Stomach (tissue), 9 donors: ENCODE data around the gene ATP5ME. TPM values are rescaled to one million over a fixed set of nuclear protein-coding genes. Genes with fewer than 3 reads are reported as not detected.

Experiments used
- DNase-seq, 2 donors: peaks; one replicate each; pipeline versions ENCODE4 v3.0.0 to v3.0.0-alpha.2; 2013 to 2019
- H3K27ac ChIP-seq, 5 donors: fragments of 200-600 bp in 4 of 5; sonication (generic) in 4 of 5; one replicate each; pipeline ENCODE4 v1.5.1; 2013 to 2019; ENCODE audit warnings: mild to moderate bottlenecking in 1 of 5, moderate library complexity in 1 of 5
- H3K27me3 ChIP-seq, 3 donors: fragments of 200-600 bp; sonication (generic); one replicate each; pipeline ENCODE4 v1.5.1; 2017 to 2019; ENCODE audit warnings: mixed run types in 1 of 3
- H3K36me3 ChIP-seq, 4 donors: fragments of 200-600 bp; sonication (generic); 1 replicate in 3 of 4; 2 replicates in 1 of 4; pipeline ENCODE4 v1.5.1; 2016 to 2019
- H3K4me1 ChIP-seq, 4 donors: fragments of 200-600 bp; sonication (generic); one replicate each; pipeline ENCODE4 v1.5.1; 2016 to 2019
- H3K4me3 ChIP-seq, 4 donors: fragments of 200-600 bp; sonication (generic) in 3 of 4; one replicate each; pipeline ENCODE4 v1.5.1; 2016 to 2019; ENCODE audit warnings: mild to moderate bottlenecking in 1 of 4
- H3K9me3 ChIP-seq, 4 donors: fragments of 200-600 bp; sonication (generic); one replicate each; pipeline ENCODE4 v1.5.1; 2016 to 2019
- EP300 ChIP-seq: sonication (generic); formaldehyde crosslinking; IDR thresholded peaks from one replicate; pipeline ENCODE4 v1.6.1; 2017; ENCODE audit warnings: antibody characterized with exemption
- POLR2A ChIP-seq, 4 donors: fragments of 450-650 bp; IDR thresholded peaks; one replicate each; pipeline ENCODE4 v1.6.1; 2016; ENCODE audit warnings: antibody characterized with exemption in 4 of 4, control low read depth in 2 of 4, mild to moderate bottlenecking in 1 of 4, moderate library complexity in 1 of 4
- POLR2AphosphoS5 ChIP-seq, 3 donors: sonication (generic); formaldehyde crosslinking; IDR thresholded peaks; one replicate each; pipeline ENCODE4 v1.6.1; 2016; ENCODE audit warnings: antibody characterized with exemption in 3 of 3
- whole genome bisulfite sequencing, 5 donors: extraction: QIAGEN DNeasy Blood & Tissue Kit in 3 of 5; methylation state at CpG; one replicate each; pipeline versions ENCODE4 v1.1.5 to v1.1.7; 2013 to 2018; 5-methylcytosine and 5-hydroxymethylcytosine counted together
- intact Hi-C: fragments of 100-400 bp; cut with DNase I; formaldehyde crosslinking; loops from one replicate; pipeline ENCODE4 v1.15.1; 2023; ENCODE audit warnings: low total_unique reads
- polyA plus RNA-seq, 3 donors: library from polyadenylated mRNA; stranded (reverse); fragments of 200-250 nt; gene quantifications; one replicate each; pipeline ENCODE4 v1.2.3, GENCODE V29; 2013
- total RNA-seq, 5 donors: library from RNA; depleted of rRNA; stranded (reverse); fragments of >200 nt; gene quantifications; one replicate each; pipeline versions ENCODE4 v1.1.0 to v1.2.3, GENCODE V29; 2014 to 2016
- TF ChIP-seq, protein P1 (sequence below), 7 experiments: fragments of 450-650 bp in 4 of 7; fragments of 200-600 bp in 3 of 7; sonication (generic) in 3 of 7; IDR thresholded peaks; one replicate each; pipeline ENCODE4 v1.5.1; 2016 to 2019; ENCODE audit warnings: antibody characterized with exemption in 7 of 7, control low read depth in 2 of 7, mild to moderate bottlenecking in 1 of 7
- donor health status: healthy with polysubstance abuse.
- donor health status: Bipolar disorder and iron deficiency.
- donor health status: healthy.

ATP5ME gene
- total and polyA plus RNA-seq, 8 donors: 8.0 to 876 (median 471) TPM

DNA sequence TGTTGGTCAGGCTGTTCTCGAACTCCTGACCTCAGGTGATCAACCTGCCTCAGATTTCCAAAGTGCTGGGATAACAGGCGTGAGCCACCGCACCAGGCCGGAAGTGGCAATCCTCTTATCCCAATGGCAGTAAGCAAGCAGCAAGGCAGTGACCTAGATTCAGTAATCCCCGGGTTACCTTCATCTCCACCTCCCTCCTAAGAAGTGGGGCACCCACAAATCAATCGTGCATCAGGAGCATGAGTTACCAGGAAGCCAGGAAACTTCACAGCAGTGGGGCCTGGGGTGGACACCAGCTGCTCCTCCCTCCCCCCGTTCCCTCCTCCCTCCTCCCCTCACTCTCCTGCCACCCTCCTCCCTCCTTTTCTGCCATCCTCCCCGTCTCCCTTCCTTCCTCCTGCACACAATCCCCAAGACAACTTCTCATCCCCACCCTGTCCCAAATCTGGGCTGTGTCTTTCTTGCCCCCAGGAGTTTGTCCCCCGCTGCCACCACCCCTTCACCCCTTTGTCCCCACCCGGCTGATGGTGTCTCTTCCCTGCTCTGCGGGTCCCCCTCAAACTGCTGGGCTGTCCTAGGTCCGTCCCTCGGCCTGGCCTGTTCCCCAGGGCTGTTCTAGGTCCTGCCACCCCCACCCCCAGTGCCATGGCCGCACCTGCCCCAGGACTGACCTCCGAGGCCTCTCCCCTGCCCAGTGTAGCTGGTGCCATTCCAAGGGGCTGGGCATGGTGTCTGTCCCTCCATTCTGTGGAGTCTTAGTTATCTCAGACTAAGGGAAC is 46.5 kb downstream of the ATP5ME start:
- no peaks in the 10 kb centered on the region for H3K4me1 ChIP-seq
- peaks cover 0 to 72% (median 24%) of the 10 kb centered on the region in 3 donors for H3K27me3 ChIP-seq
- TF ChIP-seq EP300 (no peak), POLR2AphosphoS5 (IDR thresholded peaks at IDR 0.05) (no peak)
- H3K9me3 ChIP-seq: peaks cover 0 to 7% (median 0%) of the 10 kb centered on the region in 4 donors
- 64 to 80% (median 71%) methylated on average over 14 of the region's 15 CpGs for WGBS, 5 donors
- H3K4me3 ChIP-seq: no peak overlapping the region
- intact Hi-C loops: no loop called here
- H3K36me3 ChIP-seq: no peaks in the 10 kb centered on the region
- H3K27ac ChIP-seq: no peak overlapping the region
- no peak for DNase-seq

DNA sequence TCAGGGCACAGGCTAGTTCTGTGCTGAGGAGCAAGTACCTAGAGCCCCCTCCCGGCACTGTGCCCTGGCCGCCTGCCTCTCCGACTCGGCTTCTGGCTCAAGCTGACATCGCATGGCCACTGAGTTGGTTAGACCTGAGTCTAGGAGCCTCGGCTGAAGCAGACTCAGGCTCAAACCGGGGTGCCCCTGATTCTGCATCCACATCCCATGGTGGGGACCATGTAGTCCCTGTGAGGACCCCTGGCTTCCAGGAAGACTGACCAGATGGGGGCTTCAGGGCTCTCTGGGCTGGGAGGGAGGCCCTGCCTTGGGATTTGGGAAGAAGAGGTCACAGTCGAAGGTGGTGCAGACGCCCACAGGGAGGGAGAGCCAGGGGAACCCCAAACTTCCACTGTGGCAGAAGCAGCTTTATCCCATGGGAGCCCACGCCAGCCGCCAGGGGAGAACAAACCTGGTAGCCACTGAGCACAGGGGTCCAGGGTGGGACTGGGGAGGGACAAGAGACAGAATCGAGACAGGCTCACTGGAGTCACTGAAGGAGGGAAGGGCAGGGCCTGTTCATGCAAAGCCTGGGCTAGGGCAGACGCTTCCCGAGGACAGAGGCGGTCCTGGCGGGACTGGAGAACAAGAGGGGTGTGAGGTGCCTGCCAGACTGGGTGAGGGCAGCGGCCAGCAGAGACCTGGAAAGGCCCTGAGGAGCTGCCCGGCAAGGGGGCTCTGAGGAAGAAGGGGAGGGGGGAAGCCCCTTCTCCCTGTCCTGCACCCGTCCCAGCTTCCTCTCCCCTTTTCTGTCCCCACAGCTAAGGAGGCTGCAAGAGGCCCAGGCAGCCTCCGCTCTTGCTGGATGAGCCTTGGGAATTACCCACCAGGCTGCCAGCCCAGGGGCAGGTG is 47.6 kb downstream of the ATP5ME start:
- WGBS, 5 donors: 69 to 78% (median 71%) methylated on average over 13 to 20 of the region's 20 CpGs
- H3K27ac ChIP-seq: no peak overlapping the region
- no peaks in the 10 kb centered on the region for H3K4me1 ChIP-seq
- peaks cover 0 to 72% (median 24%) of the 10 kb centered on the region in 3 donors for H3K27me3 ChIP-seq
- no peaks in the 10 kb centered on the region for H3K36me3 ChIP-seq
- no peak for TF ChIP-seq POLR2A (IDR thresholded peaks at IDR 0.05)
- no peak for TF ChIP-seq EP300
- TF ChIP-seq POLR2AphosphoS5 (IDR thresholded peaks at IDR 0.05): no peak
- TF ChIP-seq, protein P1, sequence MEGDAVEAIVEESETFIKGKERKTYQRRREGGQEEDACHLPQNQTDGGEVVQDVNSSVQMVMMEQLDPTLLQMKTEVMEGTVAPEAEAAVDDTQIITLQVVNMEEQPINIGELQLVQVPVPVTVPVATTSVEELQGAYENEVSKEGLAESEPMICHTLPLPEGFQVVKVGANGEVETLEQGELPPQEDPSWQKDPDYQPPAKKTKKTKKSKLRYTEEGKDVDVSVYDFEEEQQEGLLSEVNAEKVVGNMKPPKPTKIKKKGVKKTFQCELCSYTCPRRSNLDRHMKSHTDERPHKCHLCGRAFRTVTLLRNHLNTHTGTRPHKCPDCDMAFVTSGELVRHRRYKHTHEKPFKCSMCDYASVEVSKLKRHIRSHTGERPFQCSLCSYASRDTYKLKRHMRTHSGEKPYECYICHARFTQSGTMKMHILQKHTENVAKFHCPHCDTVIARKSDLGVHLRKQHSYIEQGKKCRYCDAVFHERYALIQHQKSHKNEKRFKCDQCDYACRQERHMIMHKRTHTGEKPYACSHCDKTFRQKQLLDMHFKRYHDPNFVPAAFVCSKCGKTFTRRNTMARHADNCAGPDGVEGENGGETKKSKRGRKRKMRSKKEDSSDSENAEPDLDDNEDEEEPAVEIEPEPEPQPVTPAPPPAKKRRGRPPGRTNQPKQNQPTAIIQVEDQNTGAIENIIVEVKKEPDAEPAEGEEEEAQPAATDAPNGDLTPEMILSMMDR (IDR thresholded peaks at IDR 0.05): no peak
- no peaks in the 10 kb centered on the region for H3K9me3 ChIP-seq
- no peak overlapping the region for H3K4me3 ChIP-seq
- intact Hi-C loops: no loop called here
- no peak for DNase-seq

DNA sequence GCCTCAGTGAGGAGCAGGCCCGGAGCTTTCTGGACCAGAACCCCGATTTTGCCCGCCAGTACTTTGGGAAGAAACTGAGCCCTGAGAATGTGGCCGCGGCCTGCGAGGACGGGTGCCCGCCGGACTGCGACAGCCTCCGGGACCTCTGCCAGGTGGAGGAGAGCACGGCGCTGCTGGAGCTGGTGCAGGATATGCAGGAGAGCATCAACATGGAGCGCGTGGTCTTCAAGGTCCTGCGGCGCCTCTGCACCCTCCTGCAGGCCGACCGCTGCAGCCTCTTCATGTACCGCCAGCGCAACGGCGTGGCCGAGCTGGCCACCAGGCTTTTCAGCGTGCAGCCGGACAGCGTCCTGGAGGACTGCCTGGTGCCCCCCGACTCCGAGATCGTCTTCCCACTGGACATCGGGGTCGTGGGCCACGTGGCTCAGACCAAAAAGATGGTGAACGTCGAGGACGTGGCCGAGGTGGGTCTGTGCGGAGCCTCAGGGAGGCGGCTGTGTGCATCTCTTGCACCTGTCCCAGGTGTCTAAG is 48.4 kb downstream of the ATP5ME start:
- Histone ChIP-seq H3K9me3 (no peaks in the 10 kb centered on the region), H3K4me1 (no peaks in the 10 kb centered on the region), H3K27ac (no peak overlapping the region), H3K36me3 (no peaks in the 10 kb centered on the region), H3K27me3 (peaks cover 0 to 72% (median 24%) of the 10 kb centered on the region in 3 donors), H3K4me3 (no peak overlapping the region)
- intact Hi-C loops: no loop called here
- TF ChIP-seq EP300 (no peak), POLR2AphosphoS5 (IDR thresholded peaks at IDR 0.05) (no peak), POLR2A (IDR thresholded peaks at IDR 0.05) (no peak)
- TF ChIP-seq, protein P1 (IDR thresholded peaks at IDR 0.05): no peak
- WGBS, 5 donors: 88 to 93% (median 91%) methylated on average over 16 to 39 of the region's 39 CpGs
- no peak for DNase-seq

DNA sequence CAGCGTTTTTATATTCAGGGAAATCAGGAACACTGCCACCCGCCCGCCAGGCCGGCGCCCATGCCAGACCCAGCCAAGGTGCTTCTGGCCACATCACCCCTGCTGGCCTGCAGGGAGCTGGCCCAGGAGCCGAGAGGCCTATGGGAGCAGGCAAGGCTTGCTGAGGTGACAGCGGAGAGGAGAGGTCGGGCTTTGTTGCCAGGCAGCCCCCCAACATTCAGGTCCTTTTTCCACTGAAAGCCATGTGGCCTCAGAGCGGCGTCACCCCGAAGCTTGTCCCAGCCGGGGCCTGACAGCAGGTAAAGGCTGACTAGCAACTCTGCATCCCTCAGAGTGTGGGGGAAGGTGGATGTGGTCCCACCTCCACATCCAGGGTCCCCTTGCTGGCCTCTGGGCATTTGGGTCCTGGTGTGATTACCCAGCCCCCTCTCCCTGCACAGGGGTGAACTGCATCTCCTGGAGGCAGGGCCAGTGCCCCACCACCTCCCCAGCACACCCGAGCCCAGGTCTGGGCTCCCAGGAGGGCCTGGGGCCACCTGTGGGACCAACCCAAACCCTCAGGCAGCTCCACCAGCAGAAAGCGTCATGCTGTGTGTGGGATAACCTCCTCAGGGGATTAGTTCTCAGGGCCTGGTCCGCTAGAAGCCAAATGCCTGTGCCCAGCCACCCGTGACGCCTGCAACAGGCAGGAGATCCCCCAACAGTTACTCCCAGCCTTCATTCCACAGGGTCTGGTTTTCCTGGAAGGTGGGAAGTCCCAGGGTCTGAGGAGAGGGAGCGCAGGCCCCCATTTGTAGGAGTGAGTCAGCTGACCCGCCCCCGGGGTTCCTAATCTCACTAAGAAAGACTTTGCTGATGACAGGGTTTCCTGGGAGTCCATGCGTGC is 49.1 kb downstream of the ATP5ME start, which contains the start of gene PDE6B:
PDE6B (plus strand) TSS at position 869 of the 886 bp plus-strand sequence. CDS start 54 bp downstream, outside the sequence.
- intact Hi-C loops: no loop called here
- WGBS, 5 donors: 71 to 78% (median 76%) methylated on average over 15 to 21 of the region's 21 CpGs
- TF ChIP-seq, protein P1 (IDR thresholded peaks at IDR 0.05): no peak
- TF ChIP-seq POLR2AphosphoS5 (IDR thresholded peaks at IDR 0.05) (no peak), EP300 (no peak), POLR2A (IDR thresholded peaks at IDR 0.05) (no peak)

More for the DNA sequence above, 49.1 kb downstream of the ATP5ME start, which contains the start of gene PDE6B:
- no peak within 1 kb of the TSS for H3K27ac ChIP-seq
- H3K27me3 ChIP-seq: peaks cover 0 to 65% (median 24%) of the 10 kb centered on the region in 3 donors
- H3K36me3 ChIP-seq: no peaks in the 10 kb centered on the region
- H3K9me3 ChIP-seq: no peaks in the 10 kb centered on the region
- H3K4me1 ChIP-seq: no peaks in the 10 kb centered on the region
- DNase-seq: no peak
- no peak within 1 kb of the TSS for H3K4me3 ChIP-seq
